Progenitor cell of endocrine pancreas (in vitro differentiated cells): ENCODE measurements around the gene CCDC120. TPM values are rescaled to one million over a fixed set of nuclear protein-coding genes. Genes with fewer than 3 reads are reported as not detected.

Experiments used
- DNase-seq: peaks from one replicate; pipeline ENCODE4 v3.0.0; 2021; ENCODE audit warnings: low spot score; ENCODE audit not compliant: unreplicated experiment
- H3K27ac Mint-ChIP-seq: 2 replicates; pipeline ENCODE4 v1.8.0; 2021; ENCODE audit warnings: mild to moderate bottlenecking, moderate library complexity, mixed read lengths
- H3K27me3 Mint-ChIP-seq: 2 replicates; pipeline ENCODE4 v1.8.0; 2021; ENCODE audit warnings: mixed read lengths
- H3K36me3 Mint-ChIP-seq: 2 replicates; pipeline ENCODE4 v1.8.0; 2022; ENCODE audit warnings: mixed read lengths; ENCODE audit not compliant: insufficient read depth
- H3K4me1 Mint-ChIP-seq: 2 replicates; pipeline ENCODE4 v1.8.0; 2021; ENCODE audit warnings: low read depth, mixed read lengths
- H3K4me3 Mint-ChIP-seq: 2 replicates; pipeline ENCODE4 v1.8.0; 2021; ENCODE audit warnings: low read depth, mild to moderate bottlenecking, moderate library complexity, mixed read lengths
- H3K9me3 Mint-ChIP-seq: 2 replicates; pipeline ENCODE4 v1.8.0; 2021; ENCODE audit warnings: low read depth, mixed read lengths
- CTCF ChIP-seq: fragments of 200-600 bp; sonication (generic); IDR thresholded peaks from one replicate; pipeline ENCODE4 v1.5.0; 2021; ENCODE audit warnings: antibody characterized with exemption, mild to moderate bottlenecking; ENCODE audit not compliant: unreplicated experiment
- total RNA-seq: library from RNA; stranded (reverse); gene quantifications from 2 replicates; pipeline ENCODE4 v1.2.1, GENCODE V29; 2021

Gene CCDC120
- total RNA-seq, 1 donor from 2014 or later, result 27.1 TPM

GRCh38 chrX:49067285-49068120 lies 8.7 kb downstream of the CCDC120 start:
- peaks cover 2% of the 10 kb centered on the region for H3K36me3 Mint-ChIP-seq
- no peak for TF ChIP-seq CTCF
- no peaks in the 10 kb centered on the region for H3K9me3 Mint-ChIP-seq
- H3K27me3 Mint-ChIP-seq, result no peaks in the 10 kb centered on the region
- H3K4me1 Mint-ChIP-seq, result no peaks in the 10 kb centered on the region
- no peak overlapping the region for H3K4me3 Mint-ChIP-seq
- no peak overlapping the region for H3K27ac Mint-ChIP-seq
- DNase-seq, result no peak

GRCh38 chrX:49069038-49069437 lies 10.2 kb downstream of the CCDC120 start:
- DNase-seq, result no peak
- no peaks in the 10 kb centered on the region for H3K9me3 Mint-ChIP-seq
- H3K27ac Mint-ChIP-seq, result no peak overlapping the region
- H3K4me1 Mint-ChIP-seq, result peaks cover 5% of the 10 kb centered on the region
- H3K36me3 Mint-ChIP-seq, result peaks cover 2% of the 10 kb centered on the region
- H3K4me3 Mint-ChIP-seq, result no peak overlapping the region
- TF ChIP-seq CTCF, result no peak
- H3K27me3 Mint-ChIP-seq, result no peaks in the 10 kb centered on the region

- no peaks in the 10 kb centered on the region for H3K9me3 Mint-ChIP-seq
- peaks cover 5% of the 10 kb centered on the region for H3K4me1 Mint-ChIP-seq
- TF ChIP-seq CTCF, result no peak
- H3K36me3 Mint-ChIP-seq, result peaks cover 2% of the 10 kb centered on the region
- no peak for DNase-seq
- peak overlapping the region; percentile 49 for H3K27ac Mint-ChIP-seq
- no peaks in the 10 kb centered on the region for H3K27me3 Mint-ChIP-seq
- H3K4me3 Mint-ChIP-seq, result no peak overlapping the region
Observed at GRCh38 chrX:49070988-49071387, 12.2 kb downstream of the CCDC120 start.

- Mint-ChIP-seq H3K4me3 (peak overlapping the region; percentile 65), H3K9me3 (no peaks in the 10 kb centered on the region), H3K27ac (no peak overlapping the region), H3K4me1 (peaks cover 5% of the 10 kb centered on the region), H3K36me3 (no peaks in the 10 kb centered on the region), H3K27me3 (no peaks in the 10 kb centered on the region)
- TF ChIP-seq CTCF, result no peak
- no peak for DNase-seq
Observed at GRCh38 chrX:49071877-49072711, 13.3 kb downstream of the CCDC120 start.

GRCh38 chrX:49072712-49073095 lies 13.9 kb downstream of the CCDC120 start:
- Mint-ChIP-seq H3K36me3 (no peaks in the 10 kb centered on the region), H3K4me1 (peaks cover 5% of the 10 kb centered on the region), H3K4me3 (peak overlapping the region; percentile 82), H3K27me3 (no peaks in the 10 kb centered on the region), H3K27ac (peak overlapping the region; percentile 80), H3K9me3 (no peaks in the 10 kb centered on the region)
- TF ChIP-seq CTCF, result no peak
- DNase-seq, result no peak
